ENCODE results near the gene MRPL22. TPM values are rescaled to one million over a fixed set of nuclear protein-coding genes. Genes with fewer than 3 reads are reported as not detected.
"Not testable (repeated sequence)": the region's sequence is repeated elsewhere in the genome, so short reads cannot be mapped to it uniquely, and the experiment has no call there.

Gene MRPL22
- total RNA-seq, 1 experiment from 2014 or later: 94.0 TPM

DNA sequence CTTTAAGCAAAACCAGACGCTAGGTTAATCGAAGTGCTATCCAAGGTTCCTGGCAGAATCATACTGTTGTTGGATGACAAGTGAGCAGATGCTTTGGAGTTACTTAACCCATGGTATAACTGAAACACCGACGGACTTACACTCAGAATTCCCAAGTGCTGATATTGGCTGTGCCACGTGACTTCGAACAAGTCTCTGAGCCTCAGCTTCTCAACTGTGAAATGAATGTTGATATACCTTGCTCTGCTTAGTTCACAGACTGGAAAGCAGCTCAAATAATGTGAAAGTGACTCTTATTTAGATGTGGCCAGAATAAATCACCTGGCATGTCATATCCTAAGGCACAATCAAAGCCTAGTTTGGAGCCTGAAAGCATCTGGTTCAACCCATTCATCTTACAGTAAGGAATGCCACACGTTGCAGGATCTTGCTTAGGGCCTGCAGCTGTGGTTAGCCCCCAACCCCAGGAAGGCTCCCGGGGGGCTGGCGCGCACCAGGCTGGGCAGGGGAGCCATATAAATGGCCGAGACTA is 3.6 kb upstream of the MRPL22 start:
- no peak for DNase-seq
- no TSS peak for BruUV-seq (replicated peaks)

DNA sequence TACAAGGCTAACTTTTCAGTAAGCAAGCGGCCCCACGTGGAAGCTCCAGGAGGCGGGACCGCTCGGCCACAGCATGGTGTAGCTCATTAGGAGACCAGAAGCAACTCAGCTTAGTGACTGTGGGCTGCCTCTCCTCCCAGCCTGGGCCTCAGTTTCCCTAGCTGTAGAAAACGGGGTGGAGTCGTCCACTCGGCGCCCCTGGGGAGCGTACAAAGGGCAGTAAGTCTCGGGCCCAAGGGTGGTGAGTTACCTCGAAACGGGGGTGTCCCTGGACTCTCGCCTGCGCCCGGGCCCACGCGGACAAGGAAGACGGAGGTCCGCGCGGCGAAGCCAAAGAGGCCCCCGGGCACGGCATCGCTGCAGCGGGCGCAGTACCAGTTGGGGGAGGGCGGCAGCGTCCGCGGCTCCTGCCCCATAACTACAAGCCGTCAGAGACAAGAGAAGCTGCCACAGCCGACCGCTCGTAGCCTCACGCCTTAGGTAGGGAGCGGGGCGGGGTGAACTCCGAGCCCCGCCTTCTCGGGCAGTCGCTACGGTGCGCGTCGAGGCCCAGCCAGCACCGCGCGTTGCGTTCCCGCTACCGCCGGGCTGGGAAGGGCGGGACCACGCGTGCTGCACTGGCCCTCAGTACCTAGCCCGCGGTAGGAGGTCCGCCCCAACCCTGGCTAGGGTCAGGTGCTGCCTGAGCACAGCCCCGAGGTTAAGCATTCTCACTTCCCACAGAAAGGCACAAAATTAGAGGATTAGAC is 3.0 kb upstream of the MRPL22 start, which contains the start of gene GEMIN5:
Gene GEMIN5 (minus strand): TSS at position 494 of the 749 bp plus-strand sequence. CDS start 78 bp downstream, at position 416.
- Histone ChIP-seq H3K9me3 (ENCODE audit: insufficient read depth, low read depth) (no peaks in the 10 kb centered on the region), H2AFZ (peak within 1 kb of the TSS; percentile 99), H3F3A (ENCODE audit: insufficient read depth, low read depth) (no peaks in the 10 kb centered on the region), H3K36me3 (ENCODE audit: low read depth) (peaks cover 12% of the 10 kb centered on the region; the same call in 1 of the 2 replicates), H3K79me2 (ENCODE audit: low read depth) (peaks cover 49% of the 10 kb centered on the region), H3K4me1 (replicated peaks; ENCODE audit: insufficient read depth) (peaks cover 26% of the 10 kb centered on the region; the same call in 1 of the 2 replicates), H4K20me1 (ENCODE audit: insufficient read depth) (no peaks in the 10 kb centered on the region), H3K9me2 (ENCODE audit: insufficient read depth) (no peaks in the 10 kb centered on the region), H3K27ac (peak within 1 kb of the TSS; percentile 10; the same call in 1 of the 2 replicates), H3K4me2 (peak within 1 kb of the TSS; percentile 83), H3K4me3 (peak within 1 kb of the TSS; percentile 98), H3K27me3 (ENCODE audit: insufficient read depth, low read depth) (no peaks in the 10 kb centered on the region)
- no TSS peak for BruUV-seq (replicated peaks)
- TF ChIP-seq EZH2 (IDR thresholded peaks at IDR 0.05; ENCODE audit: low read depth): no peak
- TF ChIP-seq, protein P1, sequence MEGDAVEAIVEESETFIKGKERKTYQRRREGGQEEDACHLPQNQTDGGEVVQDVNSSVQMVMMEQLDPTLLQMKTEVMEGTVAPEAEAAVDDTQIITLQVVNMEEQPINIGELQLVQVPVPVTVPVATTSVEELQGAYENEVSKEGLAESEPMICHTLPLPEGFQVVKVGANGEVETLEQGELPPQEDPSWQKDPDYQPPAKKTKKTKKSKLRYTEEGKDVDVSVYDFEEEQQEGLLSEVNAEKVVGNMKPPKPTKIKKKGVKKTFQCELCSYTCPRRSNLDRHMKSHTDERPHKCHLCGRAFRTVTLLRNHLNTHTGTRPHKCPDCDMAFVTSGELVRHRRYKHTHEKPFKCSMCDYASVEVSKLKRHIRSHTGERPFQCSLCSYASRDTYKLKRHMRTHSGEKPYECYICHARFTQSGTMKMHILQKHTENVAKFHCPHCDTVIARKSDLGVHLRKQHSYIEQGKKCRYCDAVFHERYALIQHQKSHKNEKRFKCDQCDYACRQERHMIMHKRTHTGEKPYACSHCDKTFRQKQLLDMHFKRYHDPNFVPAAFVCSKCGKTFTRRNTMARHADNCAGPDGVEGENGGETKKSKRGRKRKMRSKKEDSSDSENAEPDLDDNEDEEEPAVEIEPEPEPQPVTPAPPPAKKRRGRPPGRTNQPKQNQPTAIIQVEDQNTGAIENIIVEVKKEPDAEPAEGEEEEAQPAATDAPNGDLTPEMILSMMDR (conservative IDR thresholded peaks at IDR 0.05): no peak
- peak; percentile 73 to 88 for DNase-seq
- ChIA-PET POLR2A (ENCODE audit: unreplicated experiment) (interaction anchor here (0.5 to 0.6 kb wide), 4 partner anchors 80 to 888 kb away, joined by 3 to 4 read pairs (median 4); no protein-coding TSS in a partner anchor), CTCF (interaction anchor here (0.6 kb wide), 1 partner anchor 151 kb away, joined by 3 read pairs; no protein-coding TSS in a partner anchor)
- intact Hi-C loops (cut with micrococcal nuclease; ENCODE audit: unreplicated experiment): loop anchor here (2.0 to 5.0 kb wide), 2 partner anchors 176 to 255 kb away; no protein-coding TSS in a partner anchor

More for the DNA sequence above, 3.6 kb upstream of the MRPL22 start:
- no peaks in the 10 kb centered on the region for H3K9me3 ChIP-seq (ENCODE audit: insufficient read depth, low read depth)
- H4K20me1 ChIP-seq (ENCODE audit: insufficient read depth): no peaks in the 10 kb centered on the region
- TF ChIP-seq, protein P1 (conservative IDR thresholded peaks at IDR 0.05): no peak
- no peak for TF ChIP-seq EZH2 (IDR thresholded peaks at IDR 0.05; ENCODE audit: low read depth)
- peak overlapping the region; percentile 98 for H3K4me3 ChIP-seq
- intact Hi-C loops (cut with micrococcal nuclease; ENCODE audit: unreplicated experiment): loop anchor here (2.0 to 5.0 kb wide), 2 partner anchors 175 to 254 kb away; no protein-coding TSS in a partner anchor
- H2AFZ ChIP-seq: peak overlapping the region; percentile 99
- CTCF ChIA-PET: interaction anchor here (0.5 kb wide), 1 partner anchor 426 kb away, joined by 3 read pairs; no protein-coding TSS in a partner anchor
- POLR2A ChIA-PET (ENCODE audit: unreplicated experiment): interaction anchor here (0.5 to 0.6 kb wide), 3 partner anchors 80 to 295 kb away, joined by 3 to 19 read pairs (median 4); no protein-coding TSS in a partner anchor
- H3K4me2 ChIP-seq: peak overlapping the region; percentile 83
- H3K79me2 ChIP-seq (ENCODE audit: low read depth): peaks cover 42% of the 10 kb centered on the region
- H3K36me3 ChIP-seq (ENCODE audit: low read depth): peaks cover 13% of the 10 kb centered on the region
- H3K27me3 ChIP-seq (ENCODE audit: insufficient read depth, low read depth): no peaks in the 10 kb centered on the region
- no peaks in the 10 kb centered on the region for H3F3A ChIP-seq (ENCODE audit: insufficient read depth, low read depth)
- H3K4me1 ChIP-seq (replicated peaks; ENCODE audit: insufficient read depth): peaks cover 21% of the 10 kb centered on the region; the same call in 1 of the 2 replicates
- no peaks in the 10 kb centered on the region for H3K9me2 ChIP-seq (ENCODE audit: insufficient read depth)
- peak overlapping the region; percentile 10; the same call in 1 of the 2 replicates for H3K27ac ChIP-seq

GRCh38 chr5:154939387-154939786 is 1.5 kb upstream of the MRPL22 start:
- DNase-seq; H3F3A ChIP-seq (ENCODE audit: insufficient read depth, low read depth); H3K27ac ChIP-seq; CTCF ChIA-PET; H3K27me3 ChIP-seq (ENCODE audit: insufficient read depth, low read depth); H3K9me3 ChIP-seq (ENCODE audit: insufficient read depth, low read depth); H3K9me2 ChIP-seq (ENCODE audit: insufficient read depth); H4K20me1 ChIP-seq (ENCODE audit: insufficient read depth); H3K4me3 ChIP-seq; H2AFZ ChIP-seq; BruUV-seq (replicated peaks); H3K4me2 ChIP-seq: not testable (repeated sequence)
- intact Hi-C loops (cut with micrococcal nuclease; ENCODE audit: unreplicated experiment): loop anchor here (5.0 kb wide), 1 partner anchor 177 kb away; no protein-coding TSS in a partner anchor
- Histone ChIP-seq H3K4me1 (replicated peaks; ENCODE audit: insufficient read depth) (peaks cover 26% of the 10 kb centered on the region; the same call in 1 of the 2 replicates), H3K36me3 (ENCODE audit: low read depth) (peaks cover 12% of the 10 kb centered on the region; the same call in 1 of the 2 replicates), H3K79me2 (ENCODE audit: low read depth) (peaks cover 53% of the 10 kb centered on the region)
- POLR2A ChIA-PET (ENCODE audit: unreplicated experiment): interaction anchor here (0.7 kb wide), 1 partner anchor 546 kb away, joined by 3 read pairs; no protein-coding TSS in a partner anchor

All from PC-9 (cell line).